PC-9 (cell line): Measurements from ENCODE around the gene OXCT1.

Source experiments
- EZH2 ChIP-seq: fragments of 200-600 bp; sonication (generic); IDR thresholded peaks from 2 replicates; pipeline ENCODE4 v1.8.0; 2017; ENCODE audit warnings: antibody characterized with exemption, low read depth
- TF ChIP-seq, protein P1 (sequence below): fragments of 200-600 bp; sonication (generic); conservative IDR thresholded peaks from 2 replicates; pipeline ENCODE4 v1.6.1; 2017; ENCODE audit warnings: mixed run types, antibody characterized with exemption, mild to moderate bottlenecking, moderate library complexity

DNA sequence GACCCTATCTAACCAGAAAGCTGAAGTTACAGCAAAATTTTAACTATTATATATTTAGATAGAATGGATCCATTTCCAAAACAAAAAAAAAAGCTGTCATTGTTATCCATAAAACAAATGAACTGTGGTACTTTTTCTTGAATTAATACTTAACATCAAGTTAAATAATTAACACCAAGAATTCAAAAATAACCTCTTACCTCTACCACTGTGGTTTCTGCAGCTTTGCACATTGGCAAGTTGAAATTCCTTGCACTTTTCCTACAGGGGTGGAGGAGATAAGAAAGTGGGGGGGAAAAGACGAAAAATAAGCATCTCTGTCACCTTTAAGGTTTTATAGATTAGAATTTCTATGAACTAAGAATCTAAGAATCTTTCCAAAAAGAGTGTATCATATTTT is 30.0 kb downstream of the OXCT1 start:
- TF ChIP-seq, protein P1, sequence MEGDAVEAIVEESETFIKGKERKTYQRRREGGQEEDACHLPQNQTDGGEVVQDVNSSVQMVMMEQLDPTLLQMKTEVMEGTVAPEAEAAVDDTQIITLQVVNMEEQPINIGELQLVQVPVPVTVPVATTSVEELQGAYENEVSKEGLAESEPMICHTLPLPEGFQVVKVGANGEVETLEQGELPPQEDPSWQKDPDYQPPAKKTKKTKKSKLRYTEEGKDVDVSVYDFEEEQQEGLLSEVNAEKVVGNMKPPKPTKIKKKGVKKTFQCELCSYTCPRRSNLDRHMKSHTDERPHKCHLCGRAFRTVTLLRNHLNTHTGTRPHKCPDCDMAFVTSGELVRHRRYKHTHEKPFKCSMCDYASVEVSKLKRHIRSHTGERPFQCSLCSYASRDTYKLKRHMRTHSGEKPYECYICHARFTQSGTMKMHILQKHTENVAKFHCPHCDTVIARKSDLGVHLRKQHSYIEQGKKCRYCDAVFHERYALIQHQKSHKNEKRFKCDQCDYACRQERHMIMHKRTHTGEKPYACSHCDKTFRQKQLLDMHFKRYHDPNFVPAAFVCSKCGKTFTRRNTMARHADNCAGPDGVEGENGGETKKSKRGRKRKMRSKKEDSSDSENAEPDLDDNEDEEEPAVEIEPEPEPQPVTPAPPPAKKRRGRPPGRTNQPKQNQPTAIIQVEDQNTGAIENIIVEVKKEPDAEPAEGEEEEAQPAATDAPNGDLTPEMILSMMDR: no peak
- TF ChIP-seq EZH2: no peak
